Islet of Langerhans (tissue), 1 donor: Measurements from ENCODE around the gene CRADD.
A peak's percentile ranks its signal among the peaks of the same experiment; 100 is the strongest.
"Not testable (repeated sequence)": the region's sequence is repeated elsewhere in the genome, so short reads cannot be mapped to it uniquely, and the experiment has no call there.

Source experiments
- FAIRE-seq: peaks from one replicate; lab custom pipeline; 2011; peaks lifted over from hg19 to GRCh38; lab: Jason Lieb, UNC

Gene CRADD

DNA sequence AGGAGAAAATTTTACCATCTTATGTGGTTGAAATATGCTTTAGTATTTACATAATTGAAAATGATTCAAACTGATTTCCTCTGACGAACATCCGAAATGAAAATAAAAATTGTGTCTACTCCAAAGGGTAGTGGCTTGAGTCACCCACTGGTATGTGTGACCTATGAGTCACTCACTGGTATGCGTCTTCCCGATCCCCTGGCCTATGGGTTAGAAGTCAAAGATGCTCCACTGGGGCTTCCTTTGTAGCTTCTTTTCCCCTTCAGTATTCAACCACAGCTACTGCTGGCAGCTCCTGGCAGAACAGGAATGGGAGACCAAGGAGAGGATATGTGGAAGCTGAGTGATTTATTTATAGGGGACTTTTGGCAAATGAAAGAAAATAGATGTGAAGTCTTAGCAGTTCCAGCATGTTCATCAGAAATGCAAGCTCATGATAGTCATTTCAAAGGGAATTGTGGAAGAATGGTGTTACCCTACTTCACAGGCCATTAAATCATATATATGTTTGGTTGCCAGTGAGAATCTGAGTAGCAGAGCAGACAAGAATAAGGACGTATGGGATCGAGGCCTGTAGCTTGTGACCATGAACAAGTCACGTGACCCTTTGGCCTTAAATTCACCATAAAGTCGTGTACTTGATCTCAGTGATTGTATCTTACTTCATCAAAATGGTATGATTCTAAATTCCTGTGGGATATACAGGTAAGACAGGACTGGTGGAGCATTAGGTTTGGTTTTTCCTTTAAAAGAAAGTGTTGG, 108.3 kb downstream of the CRADD start:
- peak; percentile 88 for FAIRE-seq

DNA sequence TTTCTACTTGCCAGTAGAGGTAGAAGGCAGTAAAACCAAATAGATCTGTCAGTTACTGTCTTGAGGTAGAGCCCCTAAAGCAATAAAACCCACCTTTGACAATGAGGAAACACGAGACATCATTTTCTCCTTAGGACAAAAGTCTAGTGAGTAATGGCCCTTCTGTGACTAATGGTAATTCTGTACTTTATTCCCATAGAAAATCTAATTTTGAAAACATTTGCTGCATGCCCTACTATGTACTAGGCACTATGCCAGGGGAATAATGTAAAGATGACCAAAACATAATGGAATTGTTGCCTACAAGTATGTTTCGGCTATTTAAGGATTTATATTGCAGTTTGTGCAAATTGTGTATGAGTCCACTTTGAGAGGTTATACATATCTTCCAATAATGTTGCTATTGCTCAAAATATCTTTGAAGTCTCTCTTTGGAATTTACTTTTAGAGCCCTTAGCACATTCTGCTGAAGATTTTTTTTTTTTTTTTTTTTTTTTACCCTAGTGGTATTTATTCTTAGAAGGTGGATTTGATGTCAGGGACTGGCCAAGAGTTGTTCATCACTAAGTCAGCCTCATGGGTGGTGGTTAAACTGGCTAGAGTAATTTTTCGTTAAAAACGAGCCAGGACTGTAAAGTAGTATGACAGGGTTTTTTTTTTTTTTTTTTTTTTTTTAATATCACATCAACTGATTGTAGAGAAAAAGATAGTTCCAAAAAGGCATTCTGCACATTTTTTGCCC, 109.7 kb downstream of the CRADD start:
- FAIRE-seq, result no peak

DNA sequence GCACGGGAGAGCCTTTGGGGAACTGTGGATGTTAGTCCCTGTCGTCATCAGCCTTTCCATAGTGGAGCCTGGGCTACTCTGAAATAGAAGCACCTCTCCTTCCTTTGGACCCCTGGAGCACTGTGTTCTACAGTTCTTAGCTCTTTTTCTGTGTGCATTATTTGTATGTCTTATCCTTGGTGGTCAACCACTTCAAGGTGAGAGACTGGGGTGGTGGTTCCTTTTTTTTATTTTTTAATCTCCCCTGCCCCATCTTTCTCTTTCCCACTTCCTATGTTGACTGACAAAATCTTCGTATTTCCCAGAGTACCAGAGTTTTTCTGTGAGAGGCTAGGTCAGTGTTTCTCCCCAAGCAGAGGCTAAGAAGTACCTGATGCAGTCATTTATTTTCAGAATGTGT, 111.7 kb downstream of the CRADD start:
- no peak for FAIRE-seq

DNA sequence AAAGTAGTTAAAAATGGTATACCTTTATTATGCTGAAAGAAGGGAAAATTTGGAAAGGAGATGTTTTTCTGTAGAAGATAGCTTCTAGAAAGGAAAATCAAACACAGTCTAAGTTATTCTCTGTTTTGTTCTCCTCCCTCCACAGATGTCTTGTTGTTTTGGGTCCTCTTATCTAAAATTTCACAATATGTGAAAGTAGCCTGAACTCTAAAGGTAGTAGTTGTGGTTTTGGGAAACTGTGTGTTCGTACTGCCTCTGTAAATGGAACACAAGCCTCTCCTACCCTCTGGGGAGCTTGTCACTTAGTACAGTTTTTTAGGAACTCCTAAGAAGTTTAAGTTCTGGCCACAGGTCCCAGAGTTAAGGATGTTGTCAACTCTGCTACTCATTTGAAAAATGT, 112.6 kb downstream of the CRADD start:
- FAIRE-seq, result no peak

DNA sequence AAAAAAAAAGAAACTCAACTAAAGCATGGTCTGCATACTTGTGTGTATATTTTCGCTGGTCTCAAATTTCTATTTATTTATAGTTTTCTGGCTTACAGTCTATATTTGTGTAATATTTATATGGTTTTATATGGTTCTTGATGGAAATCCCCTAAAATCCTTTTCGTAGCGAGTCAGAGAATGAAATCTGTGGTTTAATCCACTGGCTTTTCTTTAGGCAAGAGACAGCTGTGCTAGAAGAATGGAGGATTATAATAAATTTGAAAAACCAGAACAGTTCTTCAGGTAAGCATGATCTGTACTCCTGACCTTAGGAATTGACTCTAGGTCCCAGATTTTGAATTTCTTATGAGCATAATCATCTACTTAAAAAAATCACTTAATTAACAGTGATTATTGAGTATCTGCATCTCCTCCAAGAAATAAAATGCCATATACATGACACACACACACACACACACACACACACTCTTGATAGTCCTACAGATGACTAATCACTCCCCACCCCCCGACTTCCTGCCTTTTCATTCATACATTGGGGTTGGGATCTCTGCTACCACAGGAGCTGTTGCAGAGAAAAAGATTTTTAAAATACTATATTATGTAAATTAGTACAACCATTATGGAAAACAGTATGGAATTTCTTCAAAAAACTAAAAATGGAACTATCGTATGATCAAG, 113.4 kb downstream of the CRADD start:
- no peak for FAIRE-seq

DNA sequence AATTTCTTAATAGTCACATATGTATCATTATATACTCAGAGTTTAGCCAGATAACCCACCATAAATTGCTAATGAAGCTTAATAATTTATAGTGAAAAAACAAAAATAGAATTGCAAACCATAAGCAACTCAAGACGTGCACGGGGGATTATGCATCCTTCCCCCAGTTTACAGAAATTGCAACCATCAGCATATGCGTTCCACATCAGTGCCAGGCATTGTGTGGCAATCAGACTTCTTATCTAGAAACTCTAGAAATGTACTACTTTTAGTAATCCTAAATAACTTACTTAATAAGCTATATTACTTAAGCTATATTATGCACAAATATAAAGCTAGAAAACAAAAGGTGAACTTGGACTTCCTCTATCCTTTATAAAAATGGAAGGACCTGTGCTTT, 115.8 kb downstream of the CRADD start:
- FAIRE-seq, result no peak

DNA sequence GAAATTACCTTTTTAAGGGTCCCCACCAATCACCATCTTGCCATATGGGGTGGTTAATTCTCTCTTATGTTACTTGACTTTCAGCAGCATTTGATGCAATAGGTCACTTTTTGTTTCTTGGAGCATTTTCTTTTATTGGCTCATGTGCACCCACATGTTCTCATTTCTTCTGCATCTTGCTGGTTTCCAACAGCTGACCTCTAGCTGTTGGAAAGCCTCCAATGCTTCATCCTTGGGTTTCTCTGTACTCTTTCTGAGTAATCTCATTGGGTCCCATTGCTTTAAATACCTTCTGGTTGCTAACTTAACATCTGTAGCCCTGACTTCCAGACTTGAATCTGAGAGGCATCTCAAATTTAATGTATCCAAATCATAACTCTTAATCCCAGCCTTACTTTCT, 116.8 kb downstream of the CRADD start:
- no peak for FAIRE-seq

DNA sequence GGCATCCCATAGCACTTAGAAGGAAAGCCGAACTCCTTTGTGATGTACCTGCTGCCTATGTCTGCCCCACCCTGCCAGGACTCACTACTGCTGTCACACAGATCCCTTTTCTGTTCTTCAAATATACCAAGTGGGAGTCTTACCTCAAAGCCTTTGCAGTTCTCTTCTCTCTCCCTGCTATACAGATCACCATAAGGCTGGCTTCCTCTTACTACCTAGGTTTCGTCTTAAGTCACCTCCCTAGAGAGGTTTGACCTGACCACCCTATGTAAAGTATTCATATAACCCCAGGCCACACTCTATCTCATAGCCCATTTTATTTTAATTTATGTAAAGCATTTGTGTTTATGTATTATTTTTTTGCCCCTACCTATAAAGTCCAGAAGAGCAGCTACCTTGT, 117.6 kb downstream of the CRADD start:
- FAIRE-seq, result no peak

DNA sequence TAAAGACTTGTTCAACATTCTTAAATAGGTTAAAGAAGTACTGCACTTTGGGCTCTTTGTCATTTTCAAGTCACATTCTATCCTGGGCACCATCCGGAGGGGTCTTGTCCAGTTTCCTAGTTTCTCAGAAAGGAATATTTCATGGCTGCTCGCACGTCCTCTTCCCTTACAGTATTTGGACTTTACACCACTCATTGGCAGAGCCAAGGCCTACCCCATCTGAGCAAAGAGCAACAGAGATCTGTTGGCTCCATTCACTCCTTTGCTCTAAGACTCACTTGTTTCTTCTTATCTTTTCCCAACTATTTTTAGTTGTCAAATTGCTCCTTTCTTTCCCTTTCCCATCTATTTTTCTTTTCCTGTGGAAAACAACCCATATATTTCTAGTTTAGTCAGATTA, 118.2 kb downstream of the CRADD start:
- FAIRE-seq, result no peak

DNA sequence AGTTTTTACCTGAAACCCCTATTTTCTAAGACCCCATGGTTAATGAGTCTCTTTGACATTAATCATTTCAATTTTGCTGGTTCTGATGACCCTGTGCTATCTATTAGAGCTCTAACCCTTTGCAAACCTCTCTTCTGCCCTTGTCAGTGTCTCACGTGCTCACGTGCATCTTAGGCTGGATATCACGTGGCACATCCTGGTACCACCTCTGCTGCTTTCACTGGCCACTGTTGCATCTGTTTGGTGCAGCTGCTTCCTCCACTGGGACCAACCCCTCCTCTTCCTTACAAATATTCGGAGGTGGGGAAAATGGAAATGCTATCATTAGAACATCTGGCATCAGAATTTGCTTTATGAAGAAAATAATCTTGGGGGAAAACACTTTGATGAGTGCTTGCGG, 119.6 kb downstream of the CRADD start:
- no peak for FAIRE-seq

DNA sequence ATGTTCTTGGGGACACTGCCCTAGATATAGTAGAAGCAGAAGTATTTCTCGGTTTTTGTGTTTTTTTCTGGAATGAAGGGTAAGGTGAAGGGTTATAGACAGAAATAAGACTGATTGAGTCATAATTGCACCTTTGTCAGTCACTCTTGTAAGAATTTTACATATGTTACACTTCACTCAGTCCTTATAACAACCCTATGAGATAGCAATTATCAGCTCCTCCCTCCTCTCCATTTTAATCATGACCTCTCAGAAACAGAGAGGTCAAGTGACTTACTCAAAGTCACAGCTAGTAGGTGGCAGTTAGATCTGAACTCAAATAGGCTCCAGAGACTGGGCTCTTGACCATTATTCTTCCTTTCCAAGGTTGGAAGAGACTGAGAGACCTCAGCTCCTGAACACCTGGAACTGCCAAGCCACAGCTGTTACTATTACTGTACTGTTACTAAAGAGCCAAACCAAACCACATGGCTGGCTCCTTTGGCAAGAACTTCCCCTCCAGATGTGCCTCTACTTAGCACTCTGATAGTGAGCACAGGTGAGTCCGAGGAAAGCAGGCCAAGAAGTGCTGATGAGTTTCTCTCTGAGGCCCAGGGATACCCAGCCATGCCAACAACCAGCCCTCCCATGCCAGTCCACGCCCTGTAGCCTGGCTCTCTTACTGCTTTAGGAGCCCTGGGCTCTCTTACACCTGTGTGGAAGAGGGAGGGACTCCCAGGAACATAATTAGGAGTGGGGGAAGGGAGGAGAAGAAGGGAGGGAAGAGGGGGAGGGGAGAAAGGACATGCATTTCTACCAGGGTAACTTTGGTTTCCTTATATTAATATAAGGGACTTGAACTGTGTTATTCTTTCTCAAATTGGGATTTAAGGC, 121.3 kb downstream of the CRADD start:
- FAIRE-seq, result no peak

DNA sequence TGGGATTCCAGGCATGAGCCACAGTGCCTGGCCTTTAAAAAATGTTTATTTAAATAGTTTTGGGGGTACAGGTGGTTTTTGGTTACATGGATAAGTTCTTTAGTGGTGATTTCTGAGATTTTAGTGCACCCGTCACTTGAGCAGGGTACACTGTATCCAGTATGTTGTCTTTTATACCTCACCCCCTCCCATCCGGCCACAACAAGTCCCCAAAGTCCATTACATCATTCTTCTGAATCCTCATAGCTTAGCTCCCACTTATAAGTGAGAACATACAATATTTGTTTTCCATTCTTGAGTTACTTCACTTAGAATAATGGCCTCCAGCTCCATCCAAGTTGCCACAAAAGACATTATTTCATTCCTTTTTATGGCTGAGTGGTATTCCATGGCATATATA, 124.5 kb downstream of the CRADD start:
- not testable (repeated sequence) for FAIRE-seq

DNA sequence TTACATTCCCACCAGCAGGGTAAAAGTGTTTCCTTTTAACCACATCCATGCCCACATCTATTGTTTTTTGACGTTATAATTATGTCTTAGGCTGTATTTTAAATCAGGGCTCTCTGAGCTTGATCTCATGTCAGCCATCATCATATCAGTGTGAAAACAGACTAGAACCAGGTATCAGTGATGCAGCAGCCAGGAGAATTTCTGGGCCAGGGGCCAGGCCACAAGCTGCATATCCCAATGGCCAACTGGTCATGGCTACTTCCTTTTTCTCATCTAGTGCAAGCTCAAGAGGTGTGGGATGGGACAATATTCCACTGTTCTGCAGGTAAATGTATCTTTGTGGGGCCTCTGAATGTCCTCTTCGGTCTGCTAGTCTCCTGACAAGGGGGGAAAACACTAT, 125.1 kb downstream of the CRADD start:
- FAIRE-seq, result no peak

DNA sequence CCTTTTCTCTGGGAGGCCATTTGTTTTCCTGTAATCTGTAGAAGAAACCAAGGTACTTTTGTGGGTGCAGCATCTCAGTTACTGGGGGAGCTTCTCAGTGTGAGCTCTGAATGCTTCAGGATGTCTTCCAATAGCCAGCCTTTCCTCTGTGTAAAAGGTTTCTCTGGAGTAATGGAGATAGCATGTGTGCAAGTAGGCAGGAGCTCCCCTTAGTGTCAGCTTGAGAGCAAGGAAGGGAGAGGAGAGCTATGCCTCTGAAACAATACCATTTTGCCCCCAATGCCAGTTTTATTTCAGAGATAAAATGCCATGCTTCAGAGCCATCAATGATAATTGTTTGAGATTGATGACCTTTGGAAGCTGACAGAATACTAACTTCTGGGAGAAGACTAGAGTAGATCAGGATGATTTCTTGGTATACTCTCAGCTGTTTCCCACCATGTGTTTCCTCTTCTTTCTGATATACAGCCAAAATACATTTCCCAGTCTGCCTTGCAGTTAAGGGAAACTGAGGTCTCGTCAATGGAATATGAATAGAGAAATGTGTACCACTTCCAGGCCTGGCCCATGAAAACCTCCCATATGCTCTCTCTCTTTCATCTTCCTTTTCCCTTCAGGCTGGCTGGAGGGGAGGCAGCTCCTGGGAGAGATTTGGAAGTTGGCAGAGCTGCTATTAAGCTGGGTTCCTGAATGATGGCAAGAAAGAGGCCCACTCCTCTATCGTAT, 125.7 kb downstream of the CRADD start:
- FAIRE-seq, result no peak

DNA sequence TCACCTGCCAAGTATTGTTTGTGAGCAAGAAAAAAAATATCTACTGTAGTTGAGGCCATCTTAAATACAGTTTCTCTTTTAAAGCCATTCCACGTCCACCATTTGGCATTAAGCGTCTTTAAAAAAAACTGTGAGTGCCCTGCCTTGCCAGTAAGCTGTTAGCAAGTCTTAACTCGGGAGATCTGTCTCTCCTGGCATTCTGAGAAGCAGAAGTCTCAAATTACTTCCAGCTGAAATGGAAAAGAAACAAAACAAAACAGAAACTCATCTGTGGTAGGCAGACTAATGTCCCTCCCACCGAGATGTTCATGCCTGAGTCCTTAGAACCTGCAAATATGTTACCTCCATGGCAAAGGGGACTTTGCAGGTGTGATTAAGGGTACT, 126.2 kb downstream of the CRADD start:
- FAIRE-seq, result no peak

DNA sequence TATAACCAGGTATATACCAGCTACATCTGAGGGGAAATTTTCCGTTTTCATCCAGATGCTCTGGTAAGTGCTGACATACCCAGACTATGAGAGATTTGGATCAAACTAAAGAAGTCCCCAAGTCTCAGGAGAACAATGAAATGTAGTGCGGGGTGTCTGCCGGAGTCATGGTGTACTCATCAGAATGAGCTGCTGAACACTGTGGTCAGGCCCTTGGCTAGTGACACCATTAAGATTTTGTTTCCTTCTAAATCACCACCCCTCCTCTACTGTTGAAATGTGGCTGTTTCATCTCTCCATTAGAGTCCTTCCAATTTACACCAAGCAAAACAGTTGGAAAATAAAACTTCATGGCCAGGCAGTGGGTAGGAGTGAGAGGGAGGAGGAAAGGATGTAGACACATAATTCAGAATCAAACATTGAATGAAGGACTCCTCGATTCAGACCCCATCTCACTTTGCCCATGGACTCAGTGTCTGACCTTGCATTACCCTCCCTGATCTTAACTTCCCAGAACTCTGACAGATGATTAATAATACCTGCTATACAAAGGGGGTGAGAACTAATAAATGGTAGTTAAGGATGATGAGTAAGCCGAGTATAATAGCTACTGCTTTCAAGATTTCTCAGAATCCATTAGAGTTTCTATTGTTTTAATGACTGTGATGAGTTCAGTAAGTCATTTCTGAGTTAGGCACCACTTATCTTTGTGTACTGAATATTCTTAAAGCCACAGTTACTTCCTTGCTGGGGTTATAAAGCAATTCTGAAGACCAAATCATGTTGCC, 127.4 kb downstream of the CRADD start:
- no peak for FAIRE-seq

DNA sequence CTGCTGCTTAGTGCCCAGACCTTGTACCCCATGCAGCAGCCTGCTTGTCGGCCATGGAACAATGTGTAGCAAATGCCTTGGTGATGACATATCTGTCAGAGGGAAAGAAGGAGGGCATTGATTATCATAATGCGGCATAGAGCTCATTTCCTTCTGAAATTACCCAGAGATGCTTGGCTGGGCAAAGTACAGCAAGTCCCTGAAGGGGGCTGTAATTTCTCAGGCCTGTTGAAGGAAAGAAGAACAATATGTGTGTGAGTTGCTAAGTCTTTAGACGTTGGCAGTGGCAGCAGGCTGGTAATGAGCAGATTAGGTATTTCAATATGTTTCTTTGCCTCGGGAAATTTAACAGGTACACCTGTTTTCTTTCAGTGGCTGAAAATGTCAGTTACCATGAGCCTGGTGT, 128.6 kb downstream of the CRADD start:
- no peak for FAIRE-seq

DNA sequence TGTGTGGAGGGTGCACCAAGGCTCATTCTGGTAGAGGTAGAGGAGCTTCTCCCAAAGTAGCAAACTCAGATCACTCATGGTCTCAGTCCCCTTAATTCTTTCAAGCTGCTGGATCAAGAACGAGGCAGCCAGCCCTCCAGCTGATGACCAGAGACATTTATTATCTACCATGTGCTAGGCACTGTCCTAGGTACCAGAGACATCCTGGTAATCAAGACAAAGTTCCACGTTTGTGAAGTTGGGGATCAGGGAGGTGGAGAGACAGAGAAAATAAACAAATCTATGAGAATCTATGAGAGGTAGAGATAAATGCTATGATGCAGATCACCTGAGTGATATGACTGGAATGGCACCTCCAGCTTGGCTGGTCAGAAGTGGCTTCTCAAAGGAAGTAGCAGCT, 130.2 kb downstream of the CRADD start:
- no peak for FAIRE-seq

DNA sequence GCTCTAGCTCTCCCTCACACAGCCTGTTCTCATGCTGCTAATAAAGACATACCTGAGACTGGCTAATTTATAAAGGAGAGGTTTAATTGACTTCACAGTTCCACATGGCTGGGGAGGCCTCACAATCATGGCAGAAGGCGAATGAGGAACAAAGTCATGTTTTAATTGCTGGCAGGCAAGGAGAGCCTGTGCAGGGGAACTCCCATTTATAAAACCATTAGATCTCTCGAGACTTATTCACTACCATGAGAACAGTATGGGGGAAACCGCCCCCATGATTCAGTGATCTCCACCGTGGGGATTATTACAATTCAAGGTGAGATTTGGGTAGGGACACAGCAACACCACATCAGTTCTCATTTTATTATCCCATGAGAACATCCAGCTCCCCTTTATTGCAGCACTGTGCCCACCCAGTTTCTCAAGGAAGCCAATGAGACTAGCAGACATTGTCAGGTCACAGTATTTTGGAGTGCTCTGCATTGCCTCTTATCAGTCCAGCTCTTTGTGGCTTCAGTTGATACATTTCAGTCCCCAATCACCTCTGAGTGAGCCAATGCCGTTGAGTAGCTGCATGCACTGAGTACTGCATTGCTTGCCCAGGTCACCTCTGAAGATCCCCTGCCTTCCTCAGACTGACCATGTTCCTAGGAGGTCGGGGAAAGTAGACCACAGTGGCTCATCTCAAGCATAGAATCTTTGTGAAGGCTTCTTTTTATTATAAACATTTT, 131.2 kb downstream of the CRADD start:
- no peak for FAIRE-seq

DNA sequence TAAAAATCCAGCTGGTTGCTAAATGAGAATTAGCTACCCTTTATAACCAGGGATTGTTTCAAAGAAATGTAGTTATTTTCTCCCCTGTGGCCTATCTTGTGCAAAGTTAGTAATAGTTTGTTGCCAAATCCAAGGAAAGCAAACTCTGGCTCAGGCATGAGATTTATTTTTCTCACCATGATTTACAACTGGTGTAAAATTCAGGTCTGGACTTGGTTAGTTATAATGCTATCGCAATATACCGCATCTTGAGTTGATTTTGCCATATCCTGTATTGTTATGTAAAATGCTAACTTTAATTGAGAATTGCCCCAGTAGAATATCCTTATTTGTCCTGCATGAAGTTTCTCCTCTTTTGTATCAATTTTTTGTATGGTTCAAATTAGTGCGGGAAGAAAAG, 135.5 kb downstream of the CRADD start:
- FAIRE-seq, result no peak
